ENCODE results near the gene SNX32. TPM values are rescaled to one million over a fixed set of nuclear protein-coding genes. Genes with fewer than 3 reads are reported as not detected.
"Not testable (repeated sequence)": the region's sequence is repeated elsewhere in the genome, so short reads cannot be mapped to it uniquely, and the experiment has no call there.

SNX32 gene
- total RNA-seq, 1 donor from 2014 or later, result 0.96 TPM

- H3K4me3 Mint-ChIP-seq (ENCODE audit: low read depth), result peak overlapping the region; percentile 98
- peaks cover 51% of the 10 kb centered on the region for H3K36me3 Mint-ChIP-seq (ENCODE audit: low read depth)
Observed at GRCh38 chr11:65885808-65886536, 52.2 kb downstream of the SNX32 start.

GRCh38 chr11:65886826-65887722 is 53.3 kb downstream of the SNX32 start:
- Mint-ChIP-seq H3K4me1 (ENCODE audit: low read depth) (peaks cover 37% of the 10 kb centered on the region), H3K9me3 (no peaks in the 10 kb centered on the region), H3K4me3 (ENCODE audit: low read depth) (peak overlapping the region; percentile 98), H3K27ac (peak overlapping the region; percentile 92), H3K27me3 (ENCODE audit: low read depth) (no peaks in the 10 kb centered on the region), H3K36me3 (ENCODE audit: low read depth) (peaks cover 57% of the 10 kb centered on the region)
- intact Hi-C loops (cut with micrococcal nuclease), result no loop called here
- DNase-seq (ENCODE audit: low spot score), result no peak

More at GRCh38 chr11:65885808-65886536, 52.2 kb downstream of the SNX32 start:
- H3K9me3 Mint-ChIP-seq, result no peaks in the 10 kb centered on the region
- no peaks in the 10 kb centered on the region for H3K27me3 Mint-ChIP-seq (ENCODE audit: low read depth)
- no peak overlapping the region for H3K27ac Mint-ChIP-seq
- peaks cover 36% of the 10 kb centered on the region for H3K4me1 Mint-ChIP-seq (ENCODE audit: low read depth)
- DNase-seq (ENCODE audit: low spot score), result no peak
- intact Hi-C loops (cut with micrococcal nuclease), result no loop called here

- peak overlapping the region; percentile 92 for H3K27ac Mint-ChIP-seq
- H3K4me1 Mint-ChIP-seq (ENCODE audit: low read depth), result peaks cover 44% of the 10 kb centered on the region
- H3K4me3 Mint-ChIP-seq (ENCODE audit: low read depth), result peak overlapping the region; percentile 98
- no peaks in the 10 kb centered on the region for H3K27me3 Mint-ChIP-seq (ENCODE audit: low read depth)
- intact Hi-C loops (cut with micrococcal nuclease), result loop anchor here (1.0 to 2.0 kb wide), 2 partner anchors 73 to 102 kb away; partner anchors contain the start of gene SART1
- no peaks in the 10 kb centered on the region for H3K9me3 Mint-ChIP-seq
- no peak for DNase-seq (ENCODE audit: low spot score)
- H3K36me3 Mint-ChIP-seq (ENCODE audit: low read depth), result peaks cover 57% of the 10 kb centered on the region
Observed at GRCh38 chr11:65887723-65888162, 54.0 kb downstream of the SNX32 start.

- peaks cover 61% of the 10 kb centered on the region for H3K36me3 Mint-ChIP-seq (ENCODE audit: low read depth)
- peaks cover 47% of the 10 kb centered on the region for H3K4me1 Mint-ChIP-seq (ENCODE audit: low read depth)
- peak; percentile 91 for DNase-seq (ENCODE audit: low spot score)
- intact Hi-C loops (cut with micrococcal nuclease), result loop anchor here (1.0 to 2.0 kb wide), 2 partner anchors 73 to 101 kb away; partner anchors contain the start of gene SART1
- H3K27me3 Mint-ChIP-seq (ENCODE audit: low read depth), result no peaks in the 10 kb centered on the region
- H3K4me3 Mint-ChIP-seq (ENCODE audit: low read depth), result peak within 1 kb of the TSS; percentile 98
- no peaks in the 10 kb centered on the region for H3K9me3 Mint-ChIP-seq
- H3K27ac Mint-ChIP-seq, result peak within 1 kb of the TSS; percentile 92
Observed at GRCh38 chr11:65888163-65888814, 54.5 kb downstream of the SNX32 start, which contains the start of gene FIBP. Gene FIBP (minus strand): TSS chr11:65888471. CDS start chr11:65888418, 53 bp downstream.

- Mint-ChIP-seq H3K4me3 (ENCODE audit: low read depth) (peak within 1 kb of the TSS; percentile 98), H3K4me1 (ENCODE audit: low read depth) (peaks cover 56% of the 10 kb centered on the region), H3K27ac (peak within 1 kb of the TSS; percentile 92), H3K27me3 (ENCODE audit: low read depth) (no peaks in the 10 kb centered on the region), H3K9me3 (no peaks in the 10 kb centered on the region), H3K36me3 (ENCODE audit: low read depth) (peaks cover 54% of the 10 kb centered on the region)
- peak; percentile 98 for DNase-seq (ENCODE audit: low spot score)
- intact Hi-C loops (cut with micrococcal nuclease), result loop anchor here (1.0 to 5.0 kb wide), 3 partner anchors 10 to 37 kb away; partner anchors contain the start of genes CFL1 and FOSL1
Observed at GRCh38 chr11:65890324-65891218, 56.8 kb downstream of the SNX32 start, which contains the start of gene CCDC85B. Gene CCDC85B (plus strand): TSS chr11:65890673. CDS start chr11:65890784, 111 bp downstream.

GRCh38 chr11:65891219-65892136 is 57.7 kb downstream of the SNX32 start:
- intact Hi-C loops (cut with micrococcal nuclease), result loop anchor here (5.0 kb wide), 1 partner anchor 36 kb away; no protein-coding TSS in a partner anchor
- H3K4me3 Mint-ChIP-seq (ENCODE audit: low read depth), result peak overlapping the region; percentile 79
- H3K4me1 Mint-ChIP-seq (ENCODE audit: low read depth), result peaks cover 59% of the 10 kb centered on the region
- H3K36me3 Mint-ChIP-seq (ENCODE audit: low read depth), result peaks cover 57% of the 10 kb centered on the region
- H3K27me3 Mint-ChIP-seq (ENCODE audit: low read depth), result no peaks in the 10 kb centered on the region
- DNase-seq (ENCODE audit: low spot score), result no peak
- no peaks in the 10 kb centered on the region for H3K9me3 Mint-ChIP-seq
- peak overlapping the region; percentile 78 for H3K27ac Mint-ChIP-seq

- Mint-ChIP-seq H3K36me3 (ENCODE audit: low read depth) (peaks cover 57% of the 10 kb centered on the region), H3K27ac (peak overlapping the region; percentile 78), H3K4me3 (ENCODE audit: low read depth) (peak overlapping the region; percentile 79), H3K4me1 (ENCODE audit: low read depth) (peaks cover 56% of the 10 kb centered on the region)
- not testable (repeated sequence) for H3K9me3 Mint-ChIP-seq; DNase-seq (ENCODE audit: low spot score); H3K27me3 Mint-ChIP-seq (ENCODE audit: low read depth)
- intact Hi-C loops (cut with micrococcal nuclease), result loop anchor here (5.0 kb wide), 1 partner anchor 35 kb away; no protein-coding TSS in a partner anchor
Observed at GRCh38 chr11:65892137-65892540, 58.4 kb downstream of the SNX32 start.

GRCh38 chr11:65892661-65893317 is 59.0 kb downstream of the SNX32 start:
- intact Hi-C loops (cut with micrococcal nuclease), result loop anchor here (5.0 kb wide), 1 partner anchor 35 kb away; no protein-coding TSS in a partner anchor
- DNase-seq (ENCODE audit: low spot score), result no peak
- Mint-ChIP-seq H3K4me3 (ENCODE audit: low read depth) (peak overlapping the region; percentile 79), H3K27me3 (ENCODE audit: low read depth) (no peaks in the 10 kb centered on the region), H3K9me3 (no peaks in the 10 kb centered on the region), H3K27ac (peak overlapping the region; percentile 78), H3K36me3 (ENCODE audit: low read depth) (peaks cover 58% of the 10 kb centered on the region), H3K4me1 (ENCODE audit: low read depth) (peaks cover 55% of the 10 kb centered on the region)

GRCh38 chr11:65894034-65894591 is 60.4 kb downstream of the SNX32 start:
- H3K4me3 Mint-ChIP-seq (ENCODE audit: low read depth), result peak overlapping the region; percentile 79
- DNase-seq (ENCODE audit: low spot score), result peak; percentile 41
- intact Hi-C loops (cut with micrococcal nuclease), result loop anchor here (5.0 kb wide), 1 partner anchor 33 kb away; no protein-coding TSS in a partner anchor
- peaks cover 55% of the 10 kb centered on the region for H3K4me1 Mint-ChIP-seq (ENCODE audit: low read depth)
- H3K9me3 Mint-ChIP-seq, result no peaks in the 10 kb centered on the region
- peak overlapping the region; percentile 85 for H3K27ac Mint-ChIP-seq
- H3K36me3 Mint-ChIP-seq (ENCODE audit: low read depth), result peaks cover 59% of the 10 kb centered on the region
- H3K27me3 Mint-ChIP-seq (ENCODE audit: low read depth), result no peaks in the 10 kb centered on the region

- Mint-ChIP-seq H3K9me3 (no peaks in the 10 kb centered on the region), H3K4me1 (ENCODE audit: low read depth) (peaks cover 45% of the 10 kb centered on the region), H3K27me3 (ENCODE audit: low read depth) (no peaks in the 10 kb centered on the region), H3K36me3 (ENCODE audit: low read depth) (peaks cover 59% of the 10 kb centered on the region), H3K4me3 (ENCODE audit: low read depth) (peak overlapping the region; percentile 30), H3K27ac (peak overlapping the region; percentile 31)
- DNase-seq (ENCODE audit: low spot score), result no peak
- intact Hi-C loops (cut with micrococcal nuclease), result no loop called here
Observed at GRCh38 chr11:65895482-65895981, 61.8 kb downstream of the SNX32 start.
